HEK293 (cell line): ENCODE data around the gene ZNF234.
A peak's percentile ranks its signal among the peaks of the same experiment; 100 is the strongest.

Source experiments
- CTCF ChIA-PET: fragments of 350-600 bp; formaldehyde crosslinking; extraction: SDS; loops from one replicate; lab custom pipeline; 2021; ENCODE audit warnings: antibody characterized with exemption; lab: Yijun Ruan, JAX
- POLR2A ChIA-PET: fragments of 300-600 bp; formaldehyde crosslinking; extraction: SDS; loops from one replicate; lab custom pipeline; 2020; ENCODE audit warnings: antibody characterized with exemption, inconsistent platforms; lab: Yijun Ruan, JAX
- H3K27ac ChIP-seq: fragments of 200-500 bp; sonication (Bioruptor generic); 2 replicates; pipeline ENCODE4 v1.5.1; 2014; ENCODE audit warnings: low read depth, low read length, control low read depth, inconsistent platforms; ENCODE audit errors: extremely low read depth
- H3K36me3 ChIP-seq, 2 experiments: fragments of 200-500 bp in 1 of 2; sonication (Bioruptor generic) in 1 of 2; 1 replicate in 1 of 2; 2 replicates in 1 of 2; pipeline ENCODE4 v1.5.1; 2014 to 2017; ENCODE audit warnings: inconsistent platforms in 2 of 2, low read length in 2 of 2; ENCODE audit not compliant: control insufficient read depth in 2 of 2, insufficient read depth in 1 of 2
- H3K4me1 ChIP-seq: fragments of 200-500 bp; sonication (Bioruptor generic); 2 replicates; pipeline ENCODE4 v1.5.1; 2014; ENCODE audit warnings: mild to moderate bottlenecking, low read length, inconsistent platforms; ENCODE audit not compliant: control insufficient read depth, insufficient read depth
- H3K4me3 ChIP-seq: 2 replicates; pipeline ENCODE4 v1.5.1; 2011; ENCODE audit warnings: low read depth, mild to moderate bottlenecking, control low read depth, low read length, moderate library complexity
- H3K9me3 ChIP-seq: fragments of 200-500 bp; sonication (Bioruptor generic); 2 replicates; pipeline ENCODE4 v1.5.1; 2014; ENCODE audit warnings: low read depth, low read length, inconsistent platforms; ENCODE audit not compliant: control insufficient read depth, insufficient read depth
- GLIS1 ChIP-seq: fragments of 450-650 bp; formaldehyde crosslinking; IDR thresholded peaks from 2 replicates; pipeline ENCODE4 v1.5.1; 2016; ENCODE audit warnings: missing biosample characterization, missing genetic modification characterization
- HOXC10 ChIP-seq: sonication (generic); formaldehyde crosslinking; IDR thresholded peaks from 2 replicates; pipeline ENCODE4 v1.8.1; 2023; ENCODE audit warnings: mild to moderate bottlenecking, missing genetic modification reagents
- KLF16 ChIP-seq: fragments of 450-650 bp; formaldehyde crosslinking; IDR thresholded peaks from 2 replicates; pipeline ENCODE4 v1.5.1; 2017; ENCODE audit warnings: missing biosample characterization, missing genetic modification characterization
- KLF8 ChIP-seq: fragments of 450-650 bp; formaldehyde crosslinking; IDR thresholded peaks from 2 replicates; pipeline ENCODE4 v1.5.1; 2016; ENCODE audit warnings: missing biosample characterization, missing genetic modification characterization
- OVOL3 ChIP-seq: fragments of 450-650 bp; formaldehyde crosslinking; IDR thresholded peaks from 2 replicates; pipeline ENCODE4 v1.5.1; 2016; ENCODE audit warnings: missing biosample characterization, missing genetic modification characterization
- WT1 ChIP-seq: fragments of 450-650 bp; formaldehyde crosslinking; IDR thresholded peaks from 2 replicates; pipeline ENCODE4 v1.5.1; 2016; ENCODE audit warnings: missing biosample characterization, missing genetic modification characterization
- YY1 ChIP-seq: fragments of 450-650 bp; formaldehyde crosslinking; IDR thresholded peaks from 2 replicates; pipeline ENCODE4 v1.5.1; 2018; ENCODE audit warnings: missing biosample characterization, missing genetic modification characterization
- YY2 ChIP-seq: fragments of 450-650 bp; formaldehyde crosslinking; IDR thresholded peaks from 2 replicates; pipeline ENCODE4 v1.5.1; 2016; ENCODE audit warnings: missing biosample characterization, missing genetic modification characterization
- ZBTB1 ChIP-seq: fragments of 450-650 bp; formaldehyde crosslinking; IDR thresholded peaks from 2 replicates; pipeline ENCODE4 v1.5.1; 2016; ENCODE audit warnings: missing biosample characterization, missing genetic modification characterization
- ZBTB21 ChIP-seq: fragments of 450-650 bp; formaldehyde crosslinking; IDR thresholded peaks from 2 replicates; pipeline ENCODE4 v1.5.1; 2017; ENCODE audit warnings: missing biosample characterization, missing genetic modification characterization
- ZBTB48 ChIP-seq: fragments of 450-650 bp; formaldehyde crosslinking; IDR thresholded peaks from 2 replicates; pipeline ENCODE4 v1.5.1; 2016; ENCODE audit warnings: missing biosample characterization, missing genetic modification characterization
- ZBTB7A ChIP-seq: fragments of 450-650 bp; formaldehyde crosslinking; IDR thresholded peaks from 2 replicates; pipeline ENCODE4 v1.5.1; 2016; ENCODE audit warnings: low read depth, missing biosample characterization, missing genetic modification characterization
- ZBTB8A ChIP-seq: fragments of 450-650 bp; formaldehyde crosslinking; IDR thresholded peaks from 2 replicates; pipeline ENCODE4 v1.5.1; 2016; ENCODE audit warnings: missing biosample characterization, missing genetic modification characterization
- ZFP69B ChIP-seq: fragments of 450-650 bp; formaldehyde crosslinking; IDR thresholded peaks from 2 replicates; pipeline ENCODE4 v1.5.1; 2016; ENCODE audit warnings: missing biosample characterization, missing genetic modification characterization
- ZNF121 ChIP-seq: fragments of 450-650 bp; formaldehyde crosslinking; IDR thresholded peaks from 2 replicates; pipeline ENCODE4 v1.5.1; 2016; ENCODE audit warnings: missing biosample characterization, missing genetic modification characterization
- ZNF169 ChIP-seq: fragments of 450-650 bp; formaldehyde crosslinking; IDR thresholded peaks from 2 replicates; pipeline ENCODE4 v1.5.1; 2016; ENCODE audit warnings: missing biosample characterization, missing genetic modification characterization
- ZNF354C ChIP-seq: fragments of 450-650 bp; formaldehyde crosslinking; IDR thresholded peaks from 2 replicates; pipeline ENCODE4 v1.5.1; 2016; ENCODE audit warnings: missing biosample characterization, missing genetic modification characterization, low read depth, borderline replicate concordance
- ZNF449 ChIP-seq: fragments of 450-650 bp; formaldehyde crosslinking; IDR thresholded peaks from 2 replicates; pipeline ENCODE4 v1.5.1; 2017; ENCODE audit warnings: missing biosample characterization, mild to moderate bottlenecking, missing genetic modification characterization, moderate library complexity
- ZNF501 ChIP-seq: fragments of 450-650 bp; formaldehyde crosslinking; IDR thresholded peaks from 2 replicates; pipeline ENCODE4 v1.5.1; 2016; ENCODE audit warnings: missing biosample characterization, missing genetic modification characterization
- ZNF530 ChIP-seq: fragments of 450-650 bp; formaldehyde crosslinking; IDR thresholded peaks from 2 replicates; pipeline ENCODE4 v1.5.1; 2016; ENCODE audit warnings: low read depth, missing biosample characterization, missing genetic modification characterization
- ZNF555 ChIP-seq: fragments of 450-650 bp; formaldehyde crosslinking; conservative IDR thresholded peaks from 2 replicates; pipeline ENCODE4 v1.5.1; 2017; ENCODE audit warnings: missing biosample characterization, mild to moderate bottlenecking, missing genetic modification characterization, inconsistent platforms
- ZNF561 ChIP-seq: fragments of 450-650 bp; IDR thresholded peaks from 2 replicates; pipeline ENCODE4 v1.5.1; 2018; ENCODE audit warnings: missing biosample characterization, missing genetic modification characterization, borderline replicate concordance
- ZNF596 ChIP-seq: fragments of 450-650 bp; IDR thresholded peaks from 2 replicates; pipeline ENCODE4 v1.5.0; 2018; ENCODE audit warnings: missing biosample characterization, mild to moderate bottlenecking, missing genetic modification characterization, moderate library complexity
- ZNF768 ChIP-seq: fragments of 450-650 bp; formaldehyde crosslinking; IDR thresholded peaks from 2 replicates; pipeline ENCODE4 v1.5.1; 2018; ENCODE audit warnings: missing biosample characterization, mild to moderate bottlenecking, missing genetic modification characterization
- ZNF777 ChIP-seq: fragments of 450-650 bp; formaldehyde crosslinking; IDR thresholded peaks from 2 replicates; pipeline ENCODE4 v1.5.1; 2017; ENCODE audit warnings: missing biosample characterization, missing genetic modification characterization, borderline replicate concordance
- ZSCAN5A ChIP-seq: fragments of 450-650 bp; formaldehyde crosslinking; IDR thresholded peaks from 2 replicates; pipeline ENCODE4 v1.5.1; 2016; ENCODE audit warnings: missing biosample characterization, missing genetic modification characterization

The ZNF234 gene

GRCh38 chr19:44141191-44142058 is at the start of gene ZNF234 (continued):
- peak; percentile 87; the same call in 1 of the 2 replicates for TF ChIP-seq ZSCAN5A (tag by site-specific recombination)
- TF ChIP-seq HOXC10: no peak
- TF ChIP-seq ZNF121 (tag by site-specific recombination): peak; percentile 97
- TF ChIP-seq ZFP69B: peak; percentile 48
- 0 out of 2 replicates have a peak, but pooled peaks have one; percentile 9 for TF ChIP-seq OVOL3 (tag by site-specific recombination)
- TF ChIP-seq ZBTB21 (tag by site-specific recombination): peak; percentile 35
- peak; percentile 18; the same call in 1 of the 2 replicates for TF ChIP-seq ZNF561
- TF ChIP-seq ZBTB1: no peak

- CTCF ChIA-PET: no interaction called here
- Histone ChIP-seq H3K36me3 (peaks cover 7 to 40% of the 10 kb centered on the region in 2 experiments), H3K27ac (no peak overlapping the region), H3K4me1 (peaks cover 19% of the 10 kb centered on the region; the same call in 1 of the 2 replicates), H3K9me3 (peaks cover 2% of the 10 kb centered on the region), H3K4me3 (no peak overlapping the region)
- TF ChIP-seq ZNF596 (tag by site-specific recombination) (no peak), WT1 (no peak), ZNF777 (tag by site-specific recombination) (no peak), ZBTB8A (tag by site-specific recombination) (no peak), ZNF354C (tag by site-specific recombination) (no peak), ZBTB1 (no peak), ZNF555 (no peak), ZNF768 (tag by site-specific recombination) (0 out of 2 replicates have a peak, but pooled peaks have one; percentile 11)
- POLR2A ChIA-PET: interaction anchor here (2.4 kb wide), 1 partner anchor 157 kb away, joined by 5 read pairs; the partner anchor contains the start of gene ZNF45
Observed at GRCh38 chr19:44092108-44092507, 49.2 kb upstream of the ZNF234 start.

- POLR2A ChIA-PET: interaction anchor here (0.5 to 2.8 kb wide), 22 partner anchors 9 to 267 kb away, joined by 3 to 33 read pairs (median 5); partner anchors contain the start of genes ZNF221, ZNF222, ZNF223 and ZNF225
- Histone ChIP-seq H3K36me3 (peaks cover 28 to 40% of the 10 kb centered on the region in 2 experiments), H3K4me1 (peaks cover 19% of the 10 kb centered on the region; the same call in 1 of the 2 replicates), H3K4me3 (peak within 1 kb of the TSS; percentile 61), H3K9me3 (peaks cover 2% of the 10 kb centered on the region), H3K27ac (peak within 1 kb of the TSS; percentile 92)
- CTCF ChIA-PET: interaction anchor here (0.7 to 2.1 kb wide), 3 partner anchors 20 to 500 kb away, joined by 3 to 12 read pairs (median 3); no protein-coding TSS in a partner anchor
- TF ChIP-seq YY1 (tag by site-specific recombination) (peak; percentile 21; the same call in 1 of the 2 replicates), KLF8 (tag by site-specific recombination) (peak; percentile 56; the same call in 1 of the 2 replicates), ZNF169 (tag by site-specific recombination) (no peak), KLF16 (tag by site-specific recombination) (peak; percentile 49; the same call in 1 of the 2 replicates), ZNF449 (tag by site-specific recombination) (peak; percentile 7; the same call in 1 of the 2 replicates), ZBTB7A (tag by site-specific recombination) (peak; percentile 89; the same call in 1 of the 2 replicates), WT1 (peak; percentile 7; the same call in 1 of the 2 replicates), ZBTB8A (tag by site-specific recombination) (peak; percentile 51; the same call in 1 of the 2 replicates), YY2 (tag by site-specific recombination) (peak; percentile 18; the same call in 1 of the 2 replicates), ZBTB48 (tag by site-specific recombination) (peak; percentile 98), ZNF530 (tag by site-specific recombination) (no peak), GLIS1 (tag by site-specific recombination) (peak; percentile 22; the same call in 1 of the 2 replicates), ZNF501 (tag by site-specific recombination) (peak; percentile 83)
Observed at GRCh38 chr19:44093931-44094765, 47.2 kb upstream of the ZNF234 start, which contains the start of gene ZNF224. Gene ZNF224, plus strand, starts transcription at chr19:44094361. Its CDS starts 3,513 bp downstream, at chr19:44097874.
